NT2/D1 (cell line): ENCODE data around the gene ELMOD2.

Experiments used
- SUZ12 ChIP-seq: IDR thresholded peaks from 2 replicates; pipeline ENCODE4 v1.6.1; 2011; ENCODE audit not compliant: insufficient read length, insufficient read depth; ENCODE audit errors: extremely low read depth
- YY1 ChIP-seq: IDR thresholded peaks from 2 replicates; pipeline ENCODE4 v1.6.1; 2011; ENCODE audit not compliant: insufficient read length, insufficient read depth
- ZNF274 ChIP-seq: IDR thresholded peaks from 2 replicates; pipeline ENCODE4 v1.6.1; 2011; ENCODE audit warnings: mild to moderate bottlenecking, low read depth, low read length

- no peak for TF ChIP-seq ZNF274
- no peak for TF ChIP-seq SUZ12
- TF ChIP-seq YY1, result no peak
Observed at GRCh38 chr4:140533951-140534480, 10.0 kb downstream of the ELMOD2 start.
